Thoracic aorta (tissue), 2 donors: ENCODE measurements around the gene FIBCD1. TPM values are rescaled to one million over a fixed set of nuclear protein-coding genes. Genes with fewer than 3 reads are reported as not detected.

ENCODE experiments used
- ATAC-seq: fragments of 150-250 bp; one replicate; pipeline ENCODE4 v1.8.0; 2017; ENCODE audit warnings: low read depth; ENCODE audit not compliant: insufficient number of reproducible peaks, low FRiP score
- DNase-seq: peaks from one replicate; pipeline ENCODE4 v3.0.0-alpha.2; 2020; ENCODE audit warnings: low spot score
- H3K27ac ChIP-seq, 2 donors: fragments of 200-600 bp; sonication (generic); 1 replicate in 1 of 2; 2 replicates in 1 of 2; pipeline ENCODE4 v1.5.1; 2016; ENCODE audit warnings: mild to moderate bottlenecking in 2 of 2, moderate library complexity in 2 of 2
- H3K27me3 ChIP-seq: fragments of 200-600 bp; sonication (generic); replicated peaks from 2 replicates; pipeline ENCODE4 v1.6.0; 2016; ENCODE audit warnings: mild to moderate bottlenecking; ENCODE audit not compliant: insufficient read depth
- H3K36me3 ChIP-seq: fragments of 200-600 bp; sonication (generic); one replicate; pipeline ENCODE4 v1.5.1; 2016
- H3K4me1 ChIP-seq, 2 donors: fragments of 200-600 bp; sonication (generic); 1 replicate in 1 of 2; 2 replicates in 1 of 2; pipeline versions ENCODE4 v1.5.1 to v1.6.0; 2016; ENCODE audit warnings: low read depth in 2 of 2, mild to moderate bottlenecking in 1 of 2; ENCODE audit not compliant: control insufficient read depth in 1 of 2
- H3K4me3 ChIP-seq: fragments of 200-600 bp; sonication (generic); 2 replicates; pipeline ENCODE4 v1.5.1; 2016; ENCODE audit warnings: mild to moderate bottlenecking
- H3K9me3 ChIP-seq: fragments of 200-600 bp; sonication (generic); 2 replicates; pipeline ENCODE4 v1.5.1; 2016
- total RNA-seq, 2 donors: library from RNA; depleted of rRNA; stranded (reverse); fragments of >200 nt; gene quantifications; one replicate each; pipeline versions ENCODE4 v1.1.0 to v1.2.3, GENCODE V29; 2016
- TF ChIP-seq, protein P1 (sequence below): fragments of 200-600 bp; sonication (generic); IDR thresholded peaks from one replicate; pipeline ENCODE4 v1.5.1; 2019; ENCODE audit warnings: antibody characterized with exemption

Gene FIBCD1
- total RNA-seq, 2 donors from 2014 or later = not detected

DNA sequence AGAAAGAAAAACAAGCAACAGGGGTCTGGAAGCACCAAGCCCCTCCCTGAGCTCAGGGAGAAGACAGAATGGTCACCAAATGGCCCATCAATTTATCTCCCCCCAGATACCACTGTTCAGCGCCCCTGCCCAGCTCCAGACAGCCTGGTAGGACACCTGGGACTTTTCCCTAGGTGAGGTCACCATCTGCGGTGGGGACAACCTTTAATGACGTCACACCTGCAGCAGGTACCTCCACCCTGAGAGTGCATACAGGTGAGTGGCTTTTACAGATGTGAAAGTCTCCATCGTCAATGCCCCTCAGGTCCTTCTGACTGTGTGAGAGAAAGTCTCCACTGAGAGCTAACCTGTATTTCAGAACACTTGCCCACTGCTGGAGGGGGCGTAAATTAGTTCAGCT lies 35.6 kb upstream of the FIBCD1 start:
- Histone ChIP-seq H3K4me3 (no peak overlapping the region), H3K36me3 (no peaks in the 10 kb centered on the region), H3K27ac (no peak overlapping the region), H3K27me3 (no peaks in the 10 kb centered on the region), H3K4me1 (no peaks in the 10 kb centered on the region), H3K9me3 (no peaks in the 10 kb centered on the region)
- DNase-seq (no peak), ATAC-seq (no peak)
- TF ChIP-seq, protein P1, sequence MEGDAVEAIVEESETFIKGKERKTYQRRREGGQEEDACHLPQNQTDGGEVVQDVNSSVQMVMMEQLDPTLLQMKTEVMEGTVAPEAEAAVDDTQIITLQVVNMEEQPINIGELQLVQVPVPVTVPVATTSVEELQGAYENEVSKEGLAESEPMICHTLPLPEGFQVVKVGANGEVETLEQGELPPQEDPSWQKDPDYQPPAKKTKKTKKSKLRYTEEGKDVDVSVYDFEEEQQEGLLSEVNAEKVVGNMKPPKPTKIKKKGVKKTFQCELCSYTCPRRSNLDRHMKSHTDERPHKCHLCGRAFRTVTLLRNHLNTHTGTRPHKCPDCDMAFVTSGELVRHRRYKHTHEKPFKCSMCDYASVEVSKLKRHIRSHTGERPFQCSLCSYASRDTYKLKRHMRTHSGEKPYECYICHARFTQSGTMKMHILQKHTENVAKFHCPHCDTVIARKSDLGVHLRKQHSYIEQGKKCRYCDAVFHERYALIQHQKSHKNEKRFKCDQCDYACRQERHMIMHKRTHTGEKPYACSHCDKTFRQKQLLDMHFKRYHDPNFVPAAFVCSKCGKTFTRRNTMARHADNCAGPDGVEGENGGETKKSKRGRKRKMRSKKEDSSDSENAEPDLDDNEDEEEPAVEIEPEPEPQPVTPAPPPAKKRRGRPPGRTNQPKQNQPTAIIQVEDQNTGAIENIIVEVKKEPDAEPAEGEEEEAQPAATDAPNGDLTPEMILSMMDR = no peak

DNA sequence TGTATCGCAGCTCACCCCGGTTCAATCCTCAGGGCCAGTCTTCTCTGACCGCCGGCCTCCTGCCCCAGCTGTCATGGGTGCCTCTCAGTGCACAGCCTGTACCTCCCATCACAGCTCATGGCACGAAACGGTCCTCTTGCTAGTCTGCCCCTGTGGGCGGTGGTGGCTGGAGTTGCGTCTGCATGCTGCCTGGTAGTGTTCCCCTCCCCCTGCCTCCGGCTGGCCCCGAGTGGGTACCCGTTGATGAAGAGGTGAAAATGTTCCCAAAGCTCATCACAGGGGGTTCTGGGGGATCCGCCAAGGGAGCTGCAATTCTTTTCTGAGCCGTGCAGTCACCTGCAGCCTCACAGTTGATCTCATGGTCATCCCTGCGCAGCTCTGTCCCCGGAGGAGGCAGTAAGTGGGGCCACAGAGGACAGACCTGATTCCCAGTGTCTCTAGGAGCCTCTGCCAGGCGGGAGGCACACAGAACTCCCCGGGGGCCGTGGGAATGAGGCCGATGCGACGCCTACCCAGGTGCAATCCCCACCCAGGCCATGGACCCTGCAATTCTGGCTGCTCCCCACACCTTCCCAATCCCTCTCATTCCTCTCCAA lies 34.7 kb upstream of the FIBCD1 start:
- no peaks in the 10 kb centered on the region for H3K27me3 ChIP-seq
- H3K36me3 ChIP-seq = no peaks in the 10 kb centered on the region
- no peaks in the 10 kb centered on the region for H3K9me3 ChIP-seq
- no peaks in the 10 kb centered on the region for H3K4me1 ChIP-seq
- DNase-seq (no peak), ATAC-seq (no peak)
- H3K4me3 ChIP-seq = no peak overlapping the region
- H3K27ac ChIP-seq = no peak overlapping the region
- TF ChIP-seq, protein P1 = no peak

DNA sequence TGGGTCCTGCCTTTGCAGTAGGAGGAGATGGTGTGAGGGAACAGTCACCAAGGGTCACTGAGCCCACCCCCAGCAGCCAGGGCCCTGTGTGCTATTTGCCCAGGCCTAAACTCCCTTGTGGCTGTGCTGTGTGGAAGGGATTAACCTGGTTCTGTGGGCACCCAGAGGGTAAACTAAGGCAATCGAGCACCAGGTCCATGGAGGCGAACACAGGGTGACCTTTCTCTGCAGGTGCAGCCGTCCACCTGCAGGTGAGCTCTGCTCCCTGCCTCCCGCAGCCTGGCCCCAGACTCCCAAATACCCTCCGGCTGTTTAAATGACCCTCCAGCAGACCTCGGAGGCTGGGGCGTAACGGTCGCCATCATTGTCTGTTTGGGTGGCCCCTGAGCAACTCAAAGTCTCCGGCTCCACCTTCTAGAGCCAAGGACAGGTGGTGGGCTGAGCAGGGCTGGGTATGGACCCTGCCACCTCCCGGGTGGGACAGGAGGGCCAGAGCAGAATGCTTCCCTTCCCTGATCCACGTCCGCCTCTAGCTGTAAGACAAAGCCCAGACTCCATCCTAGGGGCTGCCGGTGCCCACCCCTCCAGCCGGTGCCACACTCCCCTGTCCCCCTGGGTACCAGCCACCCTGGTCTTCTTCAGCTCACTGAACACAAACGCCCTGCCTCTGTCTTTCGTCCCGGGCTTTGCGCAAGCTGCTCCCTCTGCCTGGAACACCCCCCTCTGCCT lies 34.1 kb upstream of the FIBCD1 start:
- Histone ChIP-seq H3K9me3 (no peaks in the 10 kb centered on the region), H3K27ac (no peak overlapping the region), H3K27me3 (no peaks in the 10 kb centered on the region), H3K4me3 (no peak overlapping the region), H3K36me3 (no peaks in the 10 kb centered on the region), H3K4me1 (no peaks in the 10 kb centered on the region)
- TF ChIP-seq, protein P1 = no peak
- no peak for DNase-seq
- no peak for ATAC-seq

DNA sequence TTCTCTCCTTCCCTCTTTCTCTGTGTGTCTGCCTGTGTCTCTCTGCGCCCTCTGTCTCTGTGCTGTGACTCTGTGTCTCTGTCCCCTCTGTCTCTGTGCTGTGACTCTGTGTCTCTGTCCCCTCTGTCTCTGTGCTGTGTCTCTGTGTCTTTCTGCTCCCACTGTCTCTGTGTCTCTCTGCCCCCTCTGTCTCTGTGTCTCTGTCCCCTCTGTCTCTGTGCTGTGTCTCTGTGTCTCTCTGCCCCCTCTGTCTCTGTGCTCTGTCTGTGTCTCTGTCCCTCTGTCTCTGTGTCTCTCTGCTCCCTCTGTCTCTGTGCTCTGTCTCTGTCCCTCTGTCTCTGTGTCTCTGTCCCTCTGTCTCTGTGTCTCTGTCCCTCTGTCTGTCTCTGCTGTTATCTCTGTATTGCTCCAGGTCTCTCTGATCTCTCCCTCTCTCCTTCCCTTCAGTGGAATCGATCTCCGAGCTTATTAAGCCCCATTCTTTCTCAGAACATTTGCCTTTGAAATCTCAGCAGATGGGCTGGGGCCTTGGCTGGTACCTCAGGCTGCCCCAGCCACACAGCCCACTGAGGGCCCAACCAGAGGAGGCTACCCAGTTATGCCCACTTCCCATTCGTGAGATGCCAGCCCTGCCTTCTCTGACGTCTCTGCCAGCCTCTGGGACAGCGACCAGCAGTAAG lies 33.4 kb upstream of the FIBCD1 start:
- H3K4me3 ChIP-seq = no peak overlapping the region
- no peak for ATAC-seq
- no peaks in the 10 kb centered on the region for H3K36me3 ChIP-seq
- H3K4me1 ChIP-seq = no peaks in the 10 kb centered on the region
- H3K27ac ChIP-seq = no peak overlapping the region
- TF ChIP-seq, protein P1 = no peak
- H3K9me3 ChIP-seq = no peaks in the 10 kb centered on the region
- no peaks in the 10 kb centered on the region for H3K27me3 ChIP-seq
- no peak for DNase-seq

DNA sequence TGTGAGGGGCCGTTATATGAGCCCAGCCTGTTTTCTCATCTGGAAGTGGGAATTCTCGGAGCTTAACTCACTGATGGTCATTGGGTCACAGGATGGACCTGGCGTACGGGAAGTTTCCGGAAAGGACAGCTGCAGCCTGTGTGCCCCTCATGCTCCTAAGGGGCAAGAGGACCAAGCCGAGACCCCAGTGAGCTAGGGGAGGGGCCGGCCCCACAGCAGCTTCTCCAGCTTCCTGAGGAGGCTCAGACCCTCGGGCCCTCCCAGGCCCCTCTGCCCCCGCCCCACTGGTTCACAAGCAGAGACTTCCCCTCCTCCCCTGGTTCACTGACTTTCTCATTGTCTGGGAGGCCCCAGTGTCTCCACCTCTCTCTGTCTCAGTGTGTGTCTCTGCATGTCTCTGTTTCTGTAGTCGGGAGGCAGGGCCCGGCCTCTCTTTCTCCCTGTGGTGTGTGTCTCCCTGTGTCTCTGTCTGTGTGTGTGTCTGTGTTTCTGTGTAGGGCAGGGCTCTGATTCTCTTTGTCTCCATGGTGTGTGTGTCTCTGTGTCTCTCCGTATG lies 32.3 kb upstream of the FIBCD1 start:
- Histone ChIP-seq H3K4me3 (no peak overlapping the region), H3K27me3 (no peaks in the 10 kb centered on the region), H3K9me3 (no peaks in the 10 kb centered on the region), H3K36me3 (no peaks in the 10 kb centered on the region), H3K4me1 (no peaks in the 10 kb centered on the region), H3K27ac (no peak overlapping the region)
- ATAC-seq = no peak
- TF ChIP-seq, protein P1 = no peak
- DNase-seq = no peak
